NCI-H774 (cell line): Measurements from ENCODE around the gene SCN10A.

ENCODE experiments used
- DNase-seq: peaks from one replicate; lab custom pipeline; 2025; lab: John Stamatoyannopoulos, UW

Gene SCN10A

DNA sequence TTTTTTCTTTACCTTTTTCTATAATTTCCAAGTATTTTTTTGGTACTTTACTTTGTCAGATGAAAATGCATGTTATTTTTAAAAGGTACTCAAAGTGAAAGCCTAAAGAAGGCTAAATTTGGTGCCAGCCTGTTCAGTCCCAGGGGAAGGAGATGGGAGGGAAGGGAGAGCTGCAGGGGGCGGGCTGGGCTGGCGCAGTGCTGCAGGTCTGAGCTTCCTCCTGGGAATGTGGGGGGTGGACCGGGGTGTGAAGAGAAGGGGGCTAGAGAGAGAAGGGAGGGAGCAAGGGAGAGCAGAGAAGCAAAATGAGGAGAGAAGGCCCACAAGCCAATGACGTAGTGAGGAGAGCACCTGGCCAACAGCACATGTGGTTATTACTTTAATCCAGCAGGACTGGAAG, 95.6 kb downstream of the SCN10A start:
- no peak for DNase-seq

DNA sequence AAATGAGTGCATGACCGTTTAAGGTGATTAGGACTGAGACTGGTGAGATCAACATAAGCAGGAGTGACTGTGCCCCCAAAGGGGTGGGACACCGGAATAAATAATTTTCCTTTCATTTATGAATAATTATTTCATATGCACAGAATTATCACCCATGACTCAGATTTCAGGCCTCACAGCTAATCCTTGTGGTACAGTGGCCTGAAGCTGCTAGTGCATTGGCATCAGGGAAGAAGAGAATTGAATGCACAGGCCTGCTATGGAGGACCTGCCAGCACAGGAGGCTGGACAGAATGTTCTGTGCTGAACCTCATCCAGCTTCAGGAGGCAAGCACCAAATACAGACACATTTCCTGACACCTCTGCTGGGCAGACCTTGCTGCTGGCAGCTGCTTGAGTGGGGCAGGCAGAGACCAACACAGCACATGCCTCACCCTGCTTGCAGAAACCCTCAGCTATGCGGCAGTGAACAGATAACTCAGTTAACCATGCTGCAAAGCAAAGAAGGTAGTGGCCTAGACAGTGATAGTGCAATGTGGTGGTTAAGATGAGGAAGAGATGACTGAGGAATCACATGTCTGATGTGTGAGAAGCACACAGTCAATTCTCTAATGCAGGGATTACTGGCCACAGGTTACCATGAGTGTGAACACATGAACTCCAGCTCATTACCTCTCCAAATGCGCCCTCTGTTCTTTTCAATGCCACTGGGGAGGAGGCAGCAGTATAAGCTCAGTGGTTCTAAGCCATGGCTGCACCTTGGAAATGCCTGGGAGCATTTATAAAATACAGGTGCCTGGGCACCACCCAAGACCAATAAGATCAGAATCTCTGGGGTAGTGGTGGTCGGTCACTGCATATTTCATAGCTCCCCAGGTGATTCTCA, 98.4 kb downstream of the SCN10A start:
- no peak for DNase-seq

DNA sequence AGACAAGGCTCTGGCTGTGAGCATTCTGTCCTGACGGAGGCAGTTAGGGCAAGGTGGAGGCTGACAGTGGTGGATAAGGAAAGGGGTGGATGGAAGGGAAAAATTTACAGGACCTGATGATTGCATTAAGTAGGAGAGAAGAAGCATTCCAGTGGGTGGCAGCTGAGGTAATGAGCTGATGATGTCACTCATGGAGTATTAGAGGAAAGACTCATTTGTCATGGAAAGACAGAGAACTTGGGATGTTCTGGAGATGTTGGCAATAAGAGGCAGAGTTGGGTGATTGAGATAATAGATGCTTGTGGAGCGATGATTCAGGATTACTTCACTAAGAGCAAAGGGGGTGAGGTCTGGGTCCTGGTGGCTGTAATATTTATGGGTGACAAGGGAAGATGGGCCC, 102.9 kb downstream of the SCN10A start:
- no peak for DNase-seq

DNA sequence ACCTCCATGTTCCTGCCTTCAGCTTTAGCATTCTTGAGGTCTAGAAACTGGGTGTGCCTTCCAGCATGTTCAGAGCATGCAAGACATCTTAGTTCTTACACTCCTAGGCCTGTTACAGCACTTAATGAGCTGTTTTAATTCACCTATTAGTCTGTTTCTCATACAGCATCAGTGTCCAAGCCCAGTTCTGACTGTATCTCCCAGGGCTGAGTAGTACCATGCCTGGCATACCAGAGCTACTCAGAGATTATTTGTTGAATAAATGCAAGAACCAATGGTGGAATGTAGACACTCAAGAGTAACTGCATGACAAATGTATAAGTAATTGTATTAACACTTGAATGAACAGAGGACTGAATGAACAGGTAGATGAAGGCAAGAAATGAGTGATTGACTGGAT, 104.7 kb downstream of the SCN10A start:
- DNase-seq = no peak

DNA sequence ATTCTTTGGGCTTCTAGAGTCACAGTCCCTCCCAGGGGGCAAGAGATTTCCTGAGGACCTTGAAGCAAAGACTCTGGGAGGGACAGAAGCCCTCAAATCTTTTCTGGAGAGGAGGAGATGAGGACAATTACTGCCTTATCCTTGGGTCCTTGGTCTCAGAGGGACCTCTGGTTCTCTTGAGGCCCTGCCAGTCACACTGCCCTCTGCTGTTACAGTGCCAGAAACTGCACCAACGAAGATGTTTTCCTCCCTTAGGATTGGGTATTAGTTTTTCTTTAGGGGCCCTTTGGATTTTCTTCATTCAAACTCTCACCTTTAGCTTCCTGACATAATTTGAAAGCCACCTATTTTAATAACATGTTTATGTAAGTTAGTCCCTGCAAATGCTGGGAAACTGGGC, 108.3 kb downstream of the SCN10A start:
- DNase-seq = no peak

DNA sequence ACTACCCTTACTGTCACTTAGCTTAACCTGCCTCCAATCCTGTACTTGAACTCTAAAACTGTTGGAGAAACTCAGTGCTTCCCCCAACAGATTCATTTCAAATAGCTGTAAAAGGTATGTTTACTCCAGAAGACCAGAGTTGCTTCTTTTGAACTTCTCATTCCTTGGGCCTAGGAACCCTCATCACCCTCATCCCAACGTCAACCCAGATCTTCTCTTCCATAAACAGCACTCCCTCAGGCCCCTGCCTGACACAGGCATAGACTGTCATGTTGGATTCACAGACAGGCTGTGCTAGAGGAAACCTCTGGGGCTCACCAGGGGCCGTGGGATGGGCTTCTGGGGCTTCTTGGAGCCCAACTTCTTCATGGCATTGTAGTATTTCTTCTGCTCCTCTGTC, 109.1 kb downstream of the SCN10A start:
- DNase-seq = no peak

DNA sequence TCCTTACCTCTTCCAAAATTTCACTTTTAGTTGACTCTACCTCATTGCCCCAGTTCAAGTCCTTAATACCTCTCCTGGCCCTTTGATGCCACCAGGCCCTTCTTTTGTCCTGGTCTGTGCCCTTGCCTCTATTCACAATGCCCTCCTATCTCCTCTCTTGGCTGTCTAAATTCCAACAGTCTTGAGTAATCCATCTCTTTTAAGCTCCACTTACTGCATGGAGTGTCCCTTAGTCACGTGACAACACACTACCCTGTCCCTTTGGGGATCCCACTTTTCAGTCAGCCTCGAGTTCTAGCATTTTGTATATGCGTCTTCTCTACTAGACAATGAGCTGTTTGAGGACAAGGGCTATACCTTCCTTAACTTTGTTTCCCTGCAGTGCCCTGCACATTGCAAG, 113.8 kb downstream of the SCN10A start:
- no peak for DNase-seq

DNA sequence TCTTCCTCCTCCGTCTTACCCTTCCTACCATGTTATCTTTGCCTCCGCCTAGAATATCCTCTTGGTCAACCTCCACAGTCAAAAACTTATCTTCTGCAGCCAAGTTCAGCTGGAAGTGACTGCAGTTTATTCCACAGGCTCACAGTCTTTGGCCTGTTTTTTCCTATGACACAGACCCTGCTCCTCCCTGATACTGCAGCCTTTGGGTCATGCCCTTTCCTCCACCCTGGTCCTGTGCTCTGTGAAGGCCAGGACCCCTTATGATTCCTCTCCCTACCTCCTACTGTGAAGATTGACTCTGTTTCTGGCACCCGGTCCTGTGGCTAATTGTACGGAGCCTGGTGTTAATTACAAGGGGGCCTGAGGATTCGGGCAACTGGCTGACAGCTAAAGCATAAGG, 117.3 kb downstream of the SCN10A start:
- DNase-seq = no peak

DNA sequence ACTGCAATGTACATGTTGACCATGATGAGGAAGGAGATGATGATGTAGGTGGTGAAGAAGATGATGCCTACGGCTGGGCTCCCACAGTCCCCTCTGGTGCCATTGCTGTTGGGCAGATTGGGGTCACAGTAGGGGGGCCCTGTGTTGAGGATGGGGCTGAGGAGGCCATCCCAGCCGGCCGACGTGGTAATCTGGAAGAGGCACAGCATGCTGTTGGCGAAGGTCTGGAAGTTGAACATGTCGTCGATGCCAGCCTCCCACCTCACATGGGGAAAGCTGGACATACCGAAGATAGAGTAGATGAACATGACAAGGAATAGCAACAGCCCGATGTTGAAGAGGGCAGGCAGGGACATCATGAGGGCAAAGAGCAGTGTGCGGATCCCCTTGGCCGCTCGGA, 118.0 kb downstream of the SCN10A start:
- DNase-seq = no peak

DNA sequence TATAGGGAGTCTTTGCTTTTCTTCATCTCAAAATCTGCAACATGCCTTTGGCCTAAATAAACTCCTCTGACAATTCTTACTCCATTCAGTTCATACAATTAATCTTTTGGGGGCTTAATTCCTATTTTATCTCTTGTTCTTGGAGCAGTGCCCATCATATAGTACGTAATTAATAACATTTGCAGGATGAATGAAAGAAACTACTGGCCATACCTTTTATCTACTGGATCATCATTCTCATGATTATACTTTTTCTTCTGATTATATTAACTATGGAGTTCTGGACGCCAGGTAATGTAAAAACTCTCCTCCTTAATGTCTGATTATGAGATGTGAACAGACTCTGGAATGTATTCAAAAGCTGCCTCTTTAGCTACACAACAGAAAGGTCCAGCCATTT, 120.0 kb downstream of the SCN10A start:
- no peak for DNase-seq

DNA sequence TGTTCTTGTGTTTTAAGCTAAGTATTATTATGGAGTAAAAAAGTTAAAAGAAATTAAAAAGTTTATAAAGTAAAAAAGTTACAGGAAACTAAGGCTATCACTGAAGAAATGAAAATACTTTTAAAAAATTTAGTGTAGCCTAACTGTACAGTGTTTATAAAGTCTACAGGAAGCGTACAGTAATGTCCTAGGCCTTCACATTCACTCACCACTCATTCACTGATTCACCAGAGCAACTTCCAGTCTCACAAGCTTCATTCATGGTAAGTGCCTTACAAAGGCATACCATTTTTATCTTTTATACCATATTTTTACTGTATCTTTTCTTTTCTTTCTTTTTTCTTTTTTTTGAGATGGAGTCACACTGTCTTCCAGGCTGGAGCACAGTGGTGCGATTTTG, 125.8 kb downstream of the SCN10A start:
- no peak for DNase-seq

DNA sequence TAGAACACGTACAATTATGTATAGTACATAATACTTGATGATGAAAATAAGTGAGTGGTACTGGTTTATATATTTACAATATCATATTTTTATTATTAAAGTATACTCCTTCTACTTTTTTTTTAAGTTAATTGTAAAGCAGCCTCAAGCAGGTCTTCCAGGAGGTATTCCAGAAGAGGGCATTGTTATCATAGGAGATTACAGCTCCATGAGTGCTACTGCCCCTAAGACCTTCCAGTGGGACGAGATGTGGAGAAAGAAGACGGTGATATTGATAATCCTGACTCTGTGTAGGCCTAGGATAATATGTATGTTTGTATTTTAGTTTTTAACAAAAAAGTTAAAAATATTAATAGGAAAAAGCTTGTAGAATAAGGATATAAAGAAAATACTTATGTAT, 126.2 kb downstream of the SCN10A start:
- DNase-seq = no peak

DNA sequence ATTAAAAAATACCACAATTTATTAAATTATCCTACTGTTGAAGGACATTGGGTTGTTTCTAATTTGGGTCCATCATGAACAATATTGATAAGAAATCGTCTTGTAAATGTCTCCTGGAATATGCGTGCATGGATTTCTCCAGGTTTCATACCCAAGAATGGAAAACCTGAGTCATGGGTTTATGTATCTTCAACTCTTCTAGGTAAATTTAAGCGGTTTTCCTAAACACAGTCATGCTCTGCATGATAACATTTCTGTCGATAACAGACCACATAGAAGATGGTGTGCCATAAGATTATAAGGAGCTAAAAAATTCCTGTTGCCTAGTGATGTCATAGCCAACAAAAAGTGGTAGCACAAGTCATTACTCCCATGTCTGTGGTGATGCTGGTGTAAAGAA, 126.7 kb downstream of the SCN10A start:
- DNase-seq = no peak

DNA sequence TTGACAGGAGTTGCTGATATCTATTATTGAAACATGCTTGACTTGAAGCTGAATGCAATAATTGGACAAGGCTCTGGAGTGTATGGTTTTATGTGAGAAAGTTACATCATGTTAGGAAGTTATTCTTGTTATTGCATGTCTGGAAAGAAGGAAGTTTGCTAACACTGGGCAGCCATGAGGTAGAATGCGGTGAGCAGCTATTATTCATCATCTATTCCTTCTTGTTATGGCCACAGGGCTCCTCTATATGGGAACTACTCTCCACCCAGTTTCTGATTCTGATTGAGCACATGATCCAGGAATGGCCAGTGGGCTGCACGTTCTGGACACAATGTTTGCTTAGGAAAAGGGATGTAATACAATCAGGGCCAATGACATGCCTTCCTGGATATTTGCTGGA, 128.7 kb downstream of the SCN10A start:
- DNase-seq = no peak

DNA sequence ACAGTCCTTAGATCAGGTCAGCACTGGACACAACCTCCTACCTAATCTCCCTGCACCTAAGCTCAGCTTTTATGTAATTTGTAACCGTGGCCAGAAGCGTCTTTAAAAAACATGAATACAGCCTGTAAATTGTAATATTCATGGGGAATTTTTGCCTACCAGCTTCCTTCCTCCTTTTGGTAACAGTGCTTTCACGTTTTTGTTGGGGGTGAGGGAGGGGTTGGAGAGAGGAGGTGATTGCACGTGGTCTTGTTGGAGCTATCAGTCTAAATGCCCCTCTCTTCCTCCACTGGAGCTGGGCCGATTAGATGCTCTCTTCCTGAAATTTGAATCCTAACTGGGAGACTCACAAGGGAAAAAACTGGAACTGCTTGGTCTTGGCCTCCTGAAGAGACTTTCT, 131.5 kb downstream of the SCN10A start:
- no peak for DNase-seq

DNA sequence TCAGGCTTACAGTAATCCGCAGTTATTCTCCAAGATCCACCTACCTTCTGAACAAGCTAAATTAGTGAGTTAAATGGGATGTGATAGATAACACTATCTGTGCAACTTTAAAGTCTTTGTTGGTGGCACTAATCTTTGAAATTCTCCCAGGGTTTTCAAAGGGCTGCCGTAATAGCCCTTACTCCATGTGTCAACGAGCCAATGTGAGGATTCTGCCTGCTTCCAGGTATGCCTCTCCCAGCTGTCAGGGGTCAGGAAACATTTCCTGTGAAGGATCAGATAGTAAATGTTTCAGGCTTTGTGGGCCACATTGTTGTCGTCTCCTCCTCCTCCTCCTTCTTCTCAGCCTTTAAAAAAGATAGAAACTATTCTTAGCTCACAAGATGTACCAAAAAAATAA, 146.3 kb downstream of the SCN10A start:
- no peak for DNase-seq

DNA sequence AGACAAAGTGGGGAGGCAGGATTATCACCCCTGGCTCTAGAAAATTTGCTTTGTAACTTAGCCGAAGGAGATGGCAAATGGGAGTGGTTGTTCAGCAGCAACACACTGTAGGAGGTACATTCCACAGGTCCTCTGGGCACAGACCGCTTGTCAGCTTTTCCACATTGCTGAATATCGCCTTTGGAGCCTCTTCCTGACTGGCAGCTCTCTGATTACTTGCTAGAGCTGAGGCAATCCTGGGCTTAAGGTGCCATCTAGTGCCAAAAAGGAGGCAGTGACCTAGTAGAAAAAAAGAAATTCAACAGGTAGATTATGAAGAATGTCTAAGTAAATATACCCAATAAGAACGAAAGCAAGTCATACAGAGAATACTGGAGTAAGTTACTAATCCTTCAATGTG, 153.5 kb downstream of the SCN10A start:
- no peak for DNase-seq

DNA sequence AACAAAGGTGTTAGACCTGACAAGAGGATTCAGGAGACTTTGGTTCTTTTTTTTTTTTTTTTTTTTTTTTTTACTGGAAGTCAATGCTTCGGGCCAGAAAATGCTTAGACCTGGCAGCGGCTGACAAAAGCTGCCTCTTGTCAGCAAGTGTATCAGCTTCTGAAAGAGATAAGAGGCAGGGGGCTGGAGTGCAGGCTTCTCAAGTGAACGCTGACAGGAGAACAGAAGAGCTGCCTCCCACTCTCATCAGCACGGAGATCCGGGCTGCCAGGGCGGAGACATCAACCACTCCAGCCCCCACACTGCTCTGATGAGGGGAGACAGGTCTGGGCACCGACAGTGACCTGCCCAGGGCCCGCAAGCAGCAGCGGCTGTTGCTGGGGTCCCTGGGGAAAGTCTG, 157.2 kb downstream of the SCN10A start:
- DNase-seq = no peak

DNA sequence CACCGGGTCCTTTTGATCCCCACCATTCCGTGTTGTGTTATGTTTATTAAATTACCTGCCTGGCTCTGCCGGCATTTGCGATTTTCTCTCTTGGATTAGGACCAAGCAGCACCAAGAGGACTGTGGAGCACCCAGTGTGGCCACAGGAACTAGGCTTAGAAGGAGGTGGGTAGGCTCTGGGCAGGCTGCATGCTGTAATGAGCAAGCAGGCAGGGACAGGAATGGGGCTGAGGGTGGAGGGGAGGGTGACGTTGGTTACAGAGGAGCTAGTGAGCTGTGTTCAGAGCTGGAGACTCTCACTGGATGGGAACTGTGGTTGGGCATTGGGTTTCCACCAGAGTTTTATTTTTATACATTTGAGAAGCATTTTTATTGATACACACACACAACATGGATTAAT, 158.6 kb downstream of the SCN10A start:
- no peak for DNase-seq

DNA sequence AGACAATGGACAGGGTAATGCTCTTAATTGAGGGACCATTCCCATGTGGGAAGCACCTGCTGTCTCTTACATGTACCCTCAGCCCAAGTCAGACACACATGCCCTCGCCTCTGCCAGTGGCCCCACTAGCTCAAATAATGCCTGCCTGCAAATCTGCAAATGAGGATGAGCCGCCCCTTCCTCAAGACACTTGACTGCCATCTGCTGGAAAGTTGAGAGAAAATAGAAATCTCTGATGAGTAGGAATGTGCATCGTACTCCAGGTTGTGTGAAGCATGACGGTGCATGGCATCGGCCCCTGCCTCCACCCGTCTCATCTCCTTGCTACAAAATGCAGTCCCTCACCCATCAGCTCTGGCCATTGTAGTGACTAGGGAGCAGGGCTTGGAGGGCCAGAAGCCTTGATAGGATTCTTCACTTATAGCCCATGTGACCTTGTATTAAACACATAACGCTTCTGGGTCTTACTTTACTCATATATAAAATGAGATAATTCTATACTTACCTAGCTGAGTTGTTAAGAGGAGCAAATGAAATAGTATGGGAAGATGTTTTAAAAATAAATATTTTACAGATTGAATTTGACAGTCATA, 160.2 kb downstream of the SCN10A start:
- DNase-seq = peak; percentile 5

DNA sequence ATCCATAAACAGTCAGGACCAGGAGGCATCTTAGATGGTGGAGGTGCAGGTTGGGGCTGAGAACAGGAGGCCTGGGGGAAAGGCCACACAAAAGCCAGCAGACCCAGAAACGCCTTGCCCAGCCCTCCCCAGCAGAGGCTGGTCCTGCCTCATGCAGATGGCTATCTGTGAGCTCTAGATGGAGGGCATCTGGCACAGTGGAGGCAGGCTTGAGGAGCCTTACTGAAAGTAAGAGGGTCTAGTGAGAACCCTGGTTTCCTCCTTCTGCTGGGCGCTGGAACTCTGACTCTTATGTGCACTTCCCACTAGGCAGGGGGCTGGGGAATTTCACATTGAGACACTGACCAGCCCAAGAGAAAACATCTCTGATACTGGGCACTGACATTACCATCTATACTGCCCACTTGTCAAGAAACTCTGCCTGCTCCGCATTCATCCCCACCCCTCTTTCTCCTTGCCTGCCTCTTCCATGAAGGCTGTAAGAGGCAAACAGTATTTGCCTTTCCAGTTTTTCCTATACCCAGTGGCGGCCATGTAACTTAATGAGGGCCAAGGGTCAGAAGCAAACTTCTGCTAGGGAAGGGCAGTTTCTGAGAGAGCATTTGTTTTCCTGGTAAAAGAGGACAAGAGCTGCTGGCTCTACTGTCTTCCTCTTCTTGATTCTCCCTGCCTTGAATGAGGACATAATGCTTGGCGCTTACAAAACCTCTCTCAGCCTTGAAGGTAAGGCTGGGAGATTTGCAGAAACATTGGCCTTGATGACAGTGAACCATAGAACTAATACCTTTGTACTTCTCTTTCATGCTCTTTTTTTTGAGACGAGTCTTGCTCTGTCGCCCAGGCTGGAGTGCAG, 162.1 kb downstream of the SCN10A start:
- DNase-seq = no peak

DNA sequence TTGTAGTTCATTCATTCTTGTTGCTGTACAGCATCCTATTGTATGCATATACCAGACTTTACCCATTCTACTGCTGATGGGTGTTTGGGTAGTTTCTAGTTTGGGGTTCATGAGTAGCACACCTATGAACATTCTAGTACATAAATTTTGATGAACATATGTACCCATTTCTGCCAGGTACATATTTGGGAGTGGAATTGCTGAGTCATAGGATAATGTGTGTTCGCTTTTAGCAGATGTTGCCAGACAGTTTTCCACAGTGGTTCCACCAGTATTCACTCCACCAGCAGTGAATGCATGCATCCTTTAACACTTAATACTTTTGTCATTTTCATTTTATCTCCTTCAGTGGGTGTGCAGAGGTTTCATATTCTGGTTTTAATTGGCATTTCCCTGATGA, 163.1 kb downstream of the SCN10A start:
- no peak for DNase-seq
